GM12873 (cell line): ENCODE data around the gene GLDC.

Source experiments
- TF ChIP-seq, protein P1 (sequence below): IDR thresholded peaks from 2 replicates; pipeline ENCODE4 v1.5.1; 2012; ENCODE audit warnings: low read depth, mild to moderate bottlenecking, moderate library complexity, low read length, control low read depth; ENCODE audit not compliant: insufficient read depth; ENCODE audit errors: missing control alignments

Gene GLDC

DNA sequence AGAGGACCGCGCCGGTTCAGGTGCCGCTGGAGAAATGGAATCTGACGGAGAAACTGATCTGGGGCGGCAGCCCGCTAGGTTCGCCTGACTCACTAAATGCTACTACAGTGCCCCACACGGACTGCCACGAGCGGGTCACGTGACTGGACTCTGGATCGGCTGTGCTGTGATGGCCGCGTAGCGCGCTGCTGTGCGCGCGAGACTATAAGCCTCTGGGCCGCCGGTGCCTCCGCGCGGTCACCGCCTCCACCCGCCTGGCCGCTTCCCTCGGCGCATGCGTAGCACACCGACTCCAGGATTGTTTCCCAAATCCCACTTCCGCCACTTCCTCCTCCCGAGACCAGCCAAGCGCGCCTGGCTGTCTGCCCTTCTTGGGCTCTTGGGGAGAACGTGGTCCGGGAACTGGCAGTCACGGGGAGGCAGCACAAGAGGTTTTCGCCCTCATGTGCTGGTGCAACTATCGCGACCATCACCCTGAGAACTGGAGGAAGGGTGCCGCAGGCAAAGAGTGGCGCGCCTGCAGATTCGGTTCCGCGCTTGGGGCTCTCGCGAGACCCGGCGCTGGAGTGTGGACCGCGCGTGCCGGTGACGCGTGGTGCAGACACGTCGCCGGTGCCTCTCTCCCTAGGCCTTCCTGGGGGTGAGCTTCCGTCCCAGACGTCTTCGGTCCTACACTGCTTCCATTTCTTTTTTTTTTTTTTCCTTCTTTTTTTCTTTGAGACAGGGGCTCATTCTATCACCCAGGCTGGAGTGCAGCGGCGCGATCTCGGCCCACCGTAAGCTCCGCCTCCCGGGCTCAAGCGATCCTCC lies 35.8 kb upstream of the GLDC start:
- TF ChIP-seq, protein P1, sequence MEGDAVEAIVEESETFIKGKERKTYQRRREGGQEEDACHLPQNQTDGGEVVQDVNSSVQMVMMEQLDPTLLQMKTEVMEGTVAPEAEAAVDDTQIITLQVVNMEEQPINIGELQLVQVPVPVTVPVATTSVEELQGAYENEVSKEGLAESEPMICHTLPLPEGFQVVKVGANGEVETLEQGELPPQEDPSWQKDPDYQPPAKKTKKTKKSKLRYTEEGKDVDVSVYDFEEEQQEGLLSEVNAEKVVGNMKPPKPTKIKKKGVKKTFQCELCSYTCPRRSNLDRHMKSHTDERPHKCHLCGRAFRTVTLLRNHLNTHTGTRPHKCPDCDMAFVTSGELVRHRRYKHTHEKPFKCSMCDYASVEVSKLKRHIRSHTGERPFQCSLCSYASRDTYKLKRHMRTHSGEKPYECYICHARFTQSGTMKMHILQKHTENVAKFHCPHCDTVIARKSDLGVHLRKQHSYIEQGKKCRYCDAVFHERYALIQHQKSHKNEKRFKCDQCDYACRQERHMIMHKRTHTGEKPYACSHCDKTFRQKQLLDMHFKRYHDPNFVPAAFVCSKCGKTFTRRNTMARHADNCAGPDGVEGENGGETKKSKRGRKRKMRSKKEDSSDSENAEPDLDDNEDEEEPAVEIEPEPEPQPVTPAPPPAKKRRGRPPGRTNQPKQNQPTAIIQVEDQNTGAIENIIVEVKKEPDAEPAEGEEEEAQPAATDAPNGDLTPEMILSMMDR = no peak

DNA sequence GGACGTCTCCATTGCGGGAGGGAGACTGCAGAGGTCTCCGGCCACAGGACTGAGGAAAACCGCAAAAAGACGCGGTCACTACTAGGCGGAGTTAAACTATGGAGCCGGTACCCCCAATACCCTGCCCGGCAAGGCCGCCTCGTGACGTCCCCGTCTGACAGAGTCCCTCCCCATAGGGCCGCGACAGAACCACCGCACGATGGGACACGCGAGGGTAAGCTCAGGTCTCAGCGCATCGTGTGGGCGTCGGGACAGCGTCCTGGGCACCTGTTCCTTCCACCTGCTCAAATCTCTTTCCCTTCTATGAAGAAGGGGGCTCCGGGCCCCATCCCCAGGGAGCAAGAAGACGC lies 35.2 kb upstream of the GLDC start:
- TF ChIP-seq, protein P1 = no peak

DNA sequence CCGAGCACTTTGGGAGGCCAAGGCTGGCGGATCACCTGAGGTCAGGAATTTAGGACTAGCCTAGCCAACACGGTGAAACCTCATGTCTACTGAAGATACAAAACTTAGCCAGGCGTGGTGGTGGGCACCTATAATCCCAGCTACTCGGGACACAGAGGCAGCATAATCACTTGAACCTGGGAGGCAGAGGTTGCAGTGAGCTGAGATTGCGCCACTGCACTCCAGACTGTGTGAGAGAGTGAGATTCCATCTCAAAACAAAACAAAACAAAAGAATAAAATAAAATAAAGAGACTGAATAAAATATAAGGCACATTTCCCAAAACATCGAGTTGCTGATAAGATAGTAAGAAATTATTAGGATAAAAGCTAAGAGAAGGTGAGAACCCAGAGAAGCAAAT lies 32.3 kb upstream of the GLDC start:
- TF ChIP-seq, protein P1 = no peak

DNA sequence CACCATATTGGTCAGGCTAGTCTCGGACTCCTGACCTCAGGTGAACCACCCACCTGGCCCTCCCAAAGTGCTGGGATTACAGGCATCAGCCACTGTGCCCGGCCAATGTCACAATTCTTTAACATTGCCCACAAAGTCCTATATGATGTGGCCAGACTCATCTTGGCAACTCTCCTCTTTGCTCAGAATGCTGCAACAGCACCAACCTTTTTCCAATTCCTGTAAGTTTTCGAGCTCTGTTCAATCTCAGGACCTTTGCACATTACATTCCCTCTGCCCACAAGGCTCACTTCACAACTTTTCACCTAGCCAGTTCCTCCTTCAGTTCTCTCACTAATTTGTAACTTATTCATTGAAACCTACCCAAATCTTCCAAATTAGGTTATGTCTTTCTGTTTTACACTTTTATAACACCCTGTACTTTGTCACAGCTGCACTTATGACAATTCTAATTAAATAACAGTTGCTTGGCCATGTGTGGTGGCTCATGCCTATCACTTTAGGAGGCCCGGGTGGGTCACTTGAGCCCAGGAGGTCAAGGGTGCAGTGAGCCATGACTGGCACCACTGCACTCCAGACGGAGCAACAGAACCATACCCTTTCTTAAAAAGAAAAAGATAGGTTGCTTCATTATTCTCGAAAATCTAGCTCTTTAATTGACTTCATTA lies 30.9 kb upstream of the GLDC start:
- TF ChIP-seq, protein P1 = no peak

DNA sequence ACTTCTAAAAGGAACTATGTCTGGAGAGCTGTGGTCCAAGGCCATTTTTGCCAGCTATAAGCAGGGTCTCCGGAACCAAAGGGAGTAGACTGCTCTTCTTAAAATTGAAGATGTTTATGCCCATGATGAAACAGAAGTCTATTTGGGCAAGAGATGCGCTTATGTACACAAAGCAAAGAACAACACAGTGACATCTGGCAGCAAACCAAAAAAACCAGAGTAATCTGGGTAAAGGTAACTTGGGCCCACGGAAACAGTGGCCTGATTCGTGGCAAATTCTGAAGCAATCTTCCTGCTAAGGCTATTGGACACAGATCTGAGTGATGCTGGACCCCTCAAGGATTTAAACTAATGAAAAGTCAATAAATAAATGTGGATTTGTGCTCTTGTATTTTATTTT lies 29.7 kb upstream of the GLDC start:
- TF ChIP-seq, protein P1 = no peak

DNA sequence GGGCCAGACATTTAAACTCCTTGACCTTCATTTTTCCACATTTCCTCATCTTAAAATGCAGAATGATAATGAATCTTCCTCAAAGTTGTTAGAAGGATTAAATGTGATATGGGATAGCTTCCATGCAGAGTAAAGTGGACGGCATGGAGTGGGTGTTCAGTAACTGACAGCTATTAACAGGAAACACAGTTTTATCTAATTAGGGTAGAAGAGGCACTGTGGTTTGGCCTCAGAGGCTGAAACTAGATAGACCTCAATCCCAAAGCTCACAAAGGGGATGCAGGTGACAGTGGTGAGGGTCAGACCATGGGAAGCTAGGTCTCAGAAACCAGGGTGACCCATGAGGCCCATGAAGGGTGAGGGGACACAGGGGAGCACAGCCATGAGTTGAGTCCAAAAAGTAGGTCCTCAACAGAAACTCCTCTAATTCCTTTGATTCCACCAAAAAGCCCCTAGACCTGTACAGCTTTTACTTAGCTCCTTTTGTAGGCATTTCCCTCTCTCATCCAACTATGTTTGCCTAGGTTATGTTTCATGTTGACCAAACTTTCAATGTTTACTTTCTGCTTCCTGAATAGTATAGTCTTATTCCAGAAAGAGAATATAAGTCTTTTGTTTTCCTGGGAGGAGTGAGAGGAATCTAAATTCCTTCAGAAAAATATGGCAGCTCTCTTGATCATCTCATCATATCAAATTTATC lies 27.9 kb upstream of the GLDC start:
- TF ChIP-seq, protein P1 = no peak

DNA sequence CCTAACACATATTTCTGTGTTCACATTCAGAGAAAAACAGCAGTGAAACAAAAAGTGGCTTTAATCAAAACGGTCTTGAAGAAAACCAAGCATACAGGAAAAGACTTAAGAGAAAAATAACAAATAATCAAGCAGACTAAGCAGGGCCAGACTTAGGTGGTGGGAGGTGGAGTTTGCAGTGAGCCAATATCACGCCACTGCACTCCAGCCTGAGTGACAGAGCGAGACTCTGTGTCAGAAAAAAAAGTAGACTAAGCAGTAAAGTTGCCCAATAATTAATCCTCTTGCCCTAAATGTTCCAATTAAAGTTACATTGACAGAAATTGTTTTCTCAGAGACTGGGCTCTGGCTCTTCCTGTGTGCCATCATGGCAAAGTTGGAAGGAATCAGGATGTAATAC lies 26.6 kb upstream of the GLDC start:
- TF ChIP-seq, protein P1 = no peak
